ENCODE results near the gene CCDC97. TPM values are rescaled to one million over a fixed set of nuclear protein-coding genes. Genes with fewer than 3 reads are reported as not detected.

The CCDC97 gene
- total RNA-seq, 1 donor from 2014 or later, result 18.1 TPM

DNA sequence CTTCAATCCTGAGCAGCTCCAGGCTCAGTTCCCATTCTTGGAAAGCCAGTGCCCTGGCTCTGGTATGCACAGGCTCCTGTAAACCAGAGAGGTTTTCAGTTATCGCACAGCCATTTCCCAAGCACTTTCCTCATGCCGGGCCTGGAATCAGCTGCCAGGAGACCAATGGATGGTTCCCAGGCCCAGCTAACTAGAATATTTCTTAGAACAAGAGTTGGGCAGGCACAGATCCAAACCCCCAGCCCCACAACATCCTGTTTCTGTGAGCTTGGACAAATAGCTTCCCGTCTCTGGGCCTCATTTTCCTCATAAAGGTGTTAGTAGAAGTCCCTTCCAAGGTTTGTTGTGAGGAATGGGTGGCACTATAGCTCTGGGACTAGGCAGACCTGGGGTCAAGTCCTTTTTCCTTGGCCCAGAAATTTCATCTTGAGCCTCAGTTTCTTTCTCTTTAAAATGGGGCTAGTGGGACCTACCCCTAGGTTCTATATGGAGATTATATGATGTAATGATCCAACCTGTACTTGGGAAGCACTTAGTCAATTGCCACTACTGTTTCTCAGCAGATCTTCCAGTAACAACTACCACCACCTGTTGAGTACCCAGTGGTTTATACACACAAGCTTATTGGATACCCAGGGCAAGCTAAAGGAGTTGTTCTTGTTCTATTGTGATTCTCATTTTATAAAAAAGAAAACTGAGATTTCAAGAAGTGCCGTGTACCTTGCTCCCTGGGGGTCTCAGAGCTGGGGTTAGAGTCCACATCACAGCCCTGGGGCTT, 5.1 kb upstream of the CCDC97 start:
- H3K27ac Mint-ChIP-seq (ENCODE audit: unreplicated experiment), result no peak overlapping the region
- H3K36me3 ChIP-seq (ENCODE audit: insufficient read depth, low read length), result peaks cover 67% of the 10 kb centered on the region
- no peak for DNase-seq (ENCODE audit: low read depth)

DNA sequence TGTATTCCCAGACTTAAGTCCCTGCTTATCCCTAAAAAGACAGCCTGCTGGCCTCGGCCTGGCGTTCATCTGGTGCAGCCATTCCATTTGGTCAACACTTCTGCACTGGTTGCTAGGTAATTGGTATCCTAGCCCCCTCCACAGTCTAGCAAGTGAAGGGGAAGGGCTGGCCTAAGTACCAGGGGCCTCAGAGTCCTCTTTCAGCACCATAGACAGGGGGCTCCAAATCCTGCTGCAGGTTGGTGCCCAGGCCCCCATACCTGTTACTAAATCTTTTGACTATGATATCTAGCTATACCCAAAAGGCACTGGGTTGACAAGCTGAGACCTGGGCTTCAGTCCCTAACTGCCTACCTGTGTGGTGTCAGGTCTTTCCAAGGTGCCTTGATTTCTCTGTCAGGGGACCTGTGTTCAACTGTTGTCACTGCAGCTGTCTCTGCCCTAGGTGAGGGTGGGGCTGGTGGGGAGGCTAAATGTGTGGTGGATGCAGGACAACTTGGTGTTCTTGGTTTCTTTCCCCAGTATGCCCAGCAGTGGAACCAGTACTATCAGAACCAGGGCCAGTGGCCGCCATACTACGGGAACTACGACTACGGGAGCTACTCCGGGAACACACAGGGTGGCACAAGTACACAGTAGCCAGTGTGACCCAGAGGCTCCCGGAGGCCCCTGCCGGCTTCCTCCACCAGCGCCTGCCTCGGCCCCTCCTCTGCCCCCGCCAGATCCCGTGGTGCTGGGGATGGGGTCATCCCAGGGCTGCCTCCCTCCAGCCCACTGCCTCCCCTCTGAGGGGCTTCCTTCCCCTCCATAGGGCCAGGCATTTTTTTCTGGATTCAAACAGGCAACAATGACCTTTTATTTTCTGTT, 3.8 kb upstream of the CCDC97 start:
- Mint-ChIP-seq H3K4me3 (ENCODE audit: unreplicated experiment) (no peak overlapping the region), H3K36me3 (ENCODE audit: low read depth, unreplicated experiment) (peaks cover 20% of the 10 kb centered on the region), H3K4me1 (ENCODE audit: low read depth, unreplicated experiment) (peaks cover 14% of the 10 kb centered on the region), H3K9me3 (ENCODE audit: unreplicated experiment) (no peaks in the 10 kb centered on the region), H3K27ac (ENCODE audit: unreplicated experiment) (no peak overlapping the region), H3K27me3 (ENCODE audit: low read depth, unreplicated experiment) (no peaks in the 10 kb centered on the region)
- Histone ChIP-seq H3K27me3 (ENCODE audit: insufficient read depth, low read length) (no peaks in the 10 kb centered on the region), H3K4me1 (ENCODE audit: insufficient read depth, low read length) (peaks cover 15% of the 10 kb centered on the region), H3K9ac (ENCODE audit: low read length) (no peak overlapping the region), H3K9me3 (ENCODE audit: insufficient read depth, low read depth, low read length) (no peaks in the 10 kb centered on the region), H3K79me2 (ENCODE audit: insufficient read depth, low read length) (peaks cover 19% of the 10 kb centered on the region), H3K36me3 (ENCODE audit: insufficient read depth, low read length) (peaks cover 55% of the 10 kb centered on the region), H3K4me2 (ENCODE audit: low read length) (no peak overlapping the region), H3K4me3 (ENCODE audit: insufficient read depth, low read depth, low read length) (no peak overlapping the region), H2AFZ (ENCODE audit: low read depth, low read length) (no peak overlapping the region), H4K20me1 (ENCODE audit: insufficient read depth, low read length) (peaks cover 38% of the 10 kb centered on the region), H3K27ac (ENCODE audit: low read depth, low read length) (no peak overlapping the region)
- TF ChIP-seq EZH2 (IDR thresholded peaks at IDR 0.05; ENCODE audit: insufficient read depth, low read length), result no peak
- TF ChIP-seq, protein P1, sequence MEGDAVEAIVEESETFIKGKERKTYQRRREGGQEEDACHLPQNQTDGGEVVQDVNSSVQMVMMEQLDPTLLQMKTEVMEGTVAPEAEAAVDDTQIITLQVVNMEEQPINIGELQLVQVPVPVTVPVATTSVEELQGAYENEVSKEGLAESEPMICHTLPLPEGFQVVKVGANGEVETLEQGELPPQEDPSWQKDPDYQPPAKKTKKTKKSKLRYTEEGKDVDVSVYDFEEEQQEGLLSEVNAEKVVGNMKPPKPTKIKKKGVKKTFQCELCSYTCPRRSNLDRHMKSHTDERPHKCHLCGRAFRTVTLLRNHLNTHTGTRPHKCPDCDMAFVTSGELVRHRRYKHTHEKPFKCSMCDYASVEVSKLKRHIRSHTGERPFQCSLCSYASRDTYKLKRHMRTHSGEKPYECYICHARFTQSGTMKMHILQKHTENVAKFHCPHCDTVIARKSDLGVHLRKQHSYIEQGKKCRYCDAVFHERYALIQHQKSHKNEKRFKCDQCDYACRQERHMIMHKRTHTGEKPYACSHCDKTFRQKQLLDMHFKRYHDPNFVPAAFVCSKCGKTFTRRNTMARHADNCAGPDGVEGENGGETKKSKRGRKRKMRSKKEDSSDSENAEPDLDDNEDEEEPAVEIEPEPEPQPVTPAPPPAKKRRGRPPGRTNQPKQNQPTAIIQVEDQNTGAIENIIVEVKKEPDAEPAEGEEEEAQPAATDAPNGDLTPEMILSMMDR (IDR thresholded peaks at IDR 0.05; ENCODE audit: insufficient read depth, low read depth, low read length), result no peak
- no peak for DNase-seq (ENCODE audit: low read depth)
- FAIRE-seq, result no peak

More for the DNA sequence above, 5.1 kb upstream of the CCDC97 start:
- Mint-ChIP-seq H3K36me3 (ENCODE audit: low read depth, unreplicated experiment) (peaks cover 26% of the 10 kb centered on the region), H3K4me3 (ENCODE audit: unreplicated experiment) (no peak overlapping the region), H3K27me3 (ENCODE audit: low read depth, unreplicated experiment) (no peaks in the 10 kb centered on the region), H3K4me1 (ENCODE audit: low read depth, unreplicated experiment) (peaks cover 18% of the 10 kb centered on the region), H3K9me3 (ENCODE audit: unreplicated experiment) (no peaks in the 10 kb centered on the region)
- no peak overlapping the region for H3K4me3 ChIP-seq (ENCODE audit: insufficient read depth, low read depth, low read length)
- no peak for TF ChIP-seq EZH2 (IDR thresholded peaks at IDR 0.05; ENCODE audit: insufficient read depth, low read length)
- TF ChIP-seq, protein P1 (IDR thresholded peaks at IDR 0.05; ENCODE audit: insufficient read depth, low read depth, low read length), result no peak
- no peak for FAIRE-seq
- no peaks in the 10 kb centered on the region for H3K27me3 ChIP-seq (ENCODE audit: insufficient read depth, low read length)
- H3K79me2 ChIP-seq (ENCODE audit: insufficient read depth, low read length), result peaks cover 22% of the 10 kb centered on the region
- H3K9me3 ChIP-seq (ENCODE audit: insufficient read depth, low read depth, low read length), result no peaks in the 10 kb centered on the region
- H3K4me1 ChIP-seq (ENCODE audit: insufficient read depth, low read length), result peaks cover 10% of the 10 kb centered on the region
- H4K20me1 ChIP-seq (ENCODE audit: insufficient read depth, low read length), result peaks cover 43% of the 10 kb centered on the region
- no peak overlapping the region for H3K9ac ChIP-seq (ENCODE audit: low read length)
- no peak overlapping the region for H3K27ac ChIP-seq (ENCODE audit: low read depth, low read length)
- H3K4me2 ChIP-seq (ENCODE audit: low read length), result no peak overlapping the region
- no peak overlapping the region for H2AFZ ChIP-seq (ENCODE audit: low read depth, low read length)
